Dermis blood vessel endothelial cell (primary cell): ENCODE results near the gene GLYAT. TPM values are rescaled to one million over a fixed set of nuclear protein-coding genes. Genes with fewer than 3 reads are reported as not detected.
"Not testable (repeated sequence)": the region's sequence is repeated elsewhere in the genome, so short reads cannot be mapped to it uniquely, and the experiment has no call there.

ENCODE experiments used
- DNase-seq: peaks from one replicate; pipeline ENCODE4 v3.0.0; 2010
- total RNA-seq: library from RNA; depleted of rRNA; stranded (reverse); fragments of >200 nt; gene quantifications from 2 replicates; pipeline ENCODE4 v1.2.3, GENCODE V29; 2014

The GLYAT gene
- total RNA-seq, 1 donor from 2014 or later: under 0.01 TPM

DNA sequence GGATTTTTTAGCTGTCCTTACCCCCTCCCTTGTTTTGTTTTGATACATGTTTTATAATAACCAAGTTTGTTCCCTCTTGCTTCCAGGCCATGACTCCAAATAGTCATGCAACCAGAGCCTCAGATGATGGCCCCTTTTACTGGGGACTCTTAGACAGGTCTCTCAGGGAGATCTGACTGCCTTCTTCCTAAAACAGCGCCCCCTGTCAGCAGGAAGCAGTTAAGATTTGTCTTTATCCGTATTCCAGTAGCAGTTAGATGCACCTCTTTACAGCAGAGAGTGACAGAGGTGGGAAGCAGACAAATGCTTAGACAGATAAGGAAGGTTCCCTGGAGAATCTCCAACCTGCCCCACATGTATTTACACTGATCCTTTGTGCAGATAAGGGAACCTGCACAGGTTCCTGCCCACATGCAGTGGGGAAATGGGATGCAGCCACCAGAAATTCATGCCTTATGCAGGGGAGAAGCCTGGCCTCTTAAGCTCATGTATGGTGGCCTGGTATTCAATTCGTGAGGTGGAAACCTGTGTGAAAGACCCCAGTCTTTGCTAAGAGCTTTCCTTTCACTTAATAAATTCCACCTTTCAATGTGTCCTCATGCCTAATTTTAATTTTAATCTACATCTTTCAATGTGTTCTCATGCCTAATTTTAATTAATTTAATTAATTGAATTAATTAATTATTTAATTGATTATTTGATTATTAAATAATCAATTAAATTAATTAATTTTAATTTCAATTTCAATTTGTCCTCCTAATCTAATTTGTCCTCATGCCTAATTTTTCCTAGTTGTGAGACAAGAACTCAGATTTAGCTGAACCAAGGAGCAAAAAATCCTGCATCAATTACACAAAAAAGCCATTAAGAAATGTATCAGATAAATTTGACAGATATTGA is 11.5 kb upstream of the GLYAT start:
- DNase-seq: no peak

GRCh38 chr11:58742140-58742539 is 10.4 kb upstream of the GLYAT start:
- DNase-seq: no peak

DNA sequence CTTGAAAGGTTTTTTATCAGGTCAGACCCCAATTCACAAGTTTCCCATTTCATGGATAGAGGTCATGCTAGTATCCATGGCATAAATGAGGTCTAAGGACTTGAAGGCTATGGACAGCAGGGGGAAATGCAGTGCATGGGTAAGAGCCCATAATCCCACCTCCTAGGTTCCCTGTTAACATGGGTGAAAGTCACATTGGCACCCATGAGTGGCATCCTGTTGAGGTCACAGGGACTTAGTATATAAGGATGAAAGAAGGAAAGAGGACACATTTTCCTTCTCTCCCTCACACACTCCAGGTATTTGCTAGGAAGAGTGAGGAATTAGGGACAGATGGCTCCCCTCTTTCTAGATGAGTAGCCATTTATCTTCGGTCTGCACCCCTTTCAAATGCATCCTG is 9.4 kb upstream of the GLYAT start:
- no peak for DNase-seq

GRCh38 chr11:58740447-58740846 is 8.7 kb upstream of the GLYAT start:
- no peak for DNase-seq

GRCh38 chr11:58739725-58740430 is 8.1 kb upstream of the GLYAT start:
- no peak for DNase-seq

GRCh38 chr11:58734681-58735490 is 3.1 kb upstream of the GLYAT start:
- no peak for DNase-seq

DNA sequence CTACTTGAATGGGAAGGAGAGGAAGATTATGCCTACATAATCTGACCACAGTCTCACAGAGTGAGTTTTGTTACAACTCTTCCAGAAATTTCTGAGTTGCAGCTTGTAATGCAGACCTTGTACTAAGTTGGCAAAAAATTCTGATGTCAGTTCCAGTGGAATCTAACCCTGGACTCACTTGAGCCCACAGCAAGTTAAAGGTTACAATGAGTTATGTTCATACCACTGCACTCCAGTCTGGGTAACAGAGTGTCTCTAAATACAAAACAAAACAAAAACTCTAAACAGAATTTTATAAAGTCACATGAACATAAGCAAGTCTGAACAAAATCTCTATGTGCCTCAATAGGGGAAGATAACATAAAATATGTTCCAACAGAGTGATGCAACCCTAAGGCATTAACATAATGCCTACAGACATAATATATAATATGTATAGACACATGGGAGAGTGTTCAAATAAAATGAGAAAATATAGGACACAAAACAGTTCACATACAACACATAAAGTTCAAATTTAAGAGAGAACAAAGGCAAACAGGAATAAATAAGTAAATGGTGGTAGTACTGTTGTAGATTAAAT is 1.1 kb downstream of the GLYAT start:
- DNase-seq: no peak

DNA sequence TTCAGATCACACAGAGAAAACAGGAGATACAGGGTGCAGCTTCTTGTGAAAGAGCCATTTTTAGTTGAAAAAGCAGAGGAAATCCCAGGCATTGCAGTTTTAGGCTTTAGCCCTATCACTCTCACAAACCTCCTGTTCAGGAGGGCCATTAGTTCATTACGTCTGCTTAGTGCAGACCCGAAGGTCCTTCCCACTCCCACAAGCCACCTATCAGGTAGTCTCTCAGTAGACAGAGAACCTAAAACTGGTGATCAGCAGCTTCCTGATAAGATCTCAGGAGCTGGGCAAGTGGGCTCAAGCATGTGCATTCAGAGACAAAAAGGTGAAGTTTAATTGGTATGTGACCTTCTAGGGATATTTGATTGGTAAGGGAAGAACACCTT is 4.3 kb downstream of the GLYAT start:
- DNase-seq: no peak

DNA sequence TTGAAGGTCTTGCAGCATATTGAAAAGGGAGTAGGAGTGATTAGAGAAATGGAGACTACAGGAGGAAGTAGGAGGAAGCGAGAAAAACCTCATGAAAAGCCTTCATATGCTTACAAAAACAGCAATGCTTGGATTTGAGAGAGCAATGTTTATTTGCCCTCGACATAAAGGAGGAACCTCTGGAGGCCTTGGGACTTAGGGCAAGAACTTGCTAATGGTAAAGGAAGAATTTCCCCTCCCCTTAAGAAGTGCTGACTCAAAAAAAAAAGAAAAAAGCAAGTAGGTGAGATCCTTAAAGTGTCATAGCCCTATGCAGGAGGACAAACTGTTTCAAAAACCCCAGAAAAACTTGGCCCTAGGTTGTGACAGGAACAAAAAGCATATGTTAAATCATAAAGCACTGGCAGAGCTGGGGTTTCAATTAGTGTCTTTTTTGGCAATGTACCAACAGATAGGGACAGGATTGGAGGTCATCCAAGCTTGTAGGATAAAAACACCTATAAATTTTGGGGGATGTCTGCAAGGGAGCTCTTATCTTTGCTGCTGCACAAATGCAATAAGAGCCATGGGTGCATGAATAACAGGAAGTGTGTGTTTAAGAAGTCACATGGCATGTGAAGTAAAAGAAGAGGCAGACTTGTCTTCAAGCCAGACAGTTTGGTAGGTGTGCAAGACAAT is 4.9 kb downstream of the GLYAT start:
- no peak for DNase-seq

- DNase-seq: no peak
Measured at GRCh38 chr11:58719406-58720117, 12.2 kb downstream of the GLYAT start.

DNA sequence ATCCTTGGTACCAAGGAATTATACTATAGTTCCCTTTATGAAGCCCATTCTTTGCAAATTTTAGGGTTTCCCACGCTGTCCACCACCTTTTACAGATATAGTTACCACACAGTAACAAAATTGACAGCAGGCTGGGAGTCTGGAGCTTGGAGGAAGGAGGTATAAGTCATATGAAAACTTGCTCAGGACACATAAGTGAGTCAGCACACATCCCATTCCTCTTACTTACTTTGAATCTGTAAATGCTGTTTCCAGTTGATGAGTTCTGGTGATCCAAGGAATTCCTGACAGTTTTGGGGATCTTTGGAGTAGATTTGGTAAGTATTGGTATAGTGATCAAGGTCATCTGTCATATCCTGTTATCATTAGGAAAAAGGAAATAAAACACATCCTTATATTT is 19.2 kb downstream of the GLYAT start:
- DNase-seq: no peak

DNA sequence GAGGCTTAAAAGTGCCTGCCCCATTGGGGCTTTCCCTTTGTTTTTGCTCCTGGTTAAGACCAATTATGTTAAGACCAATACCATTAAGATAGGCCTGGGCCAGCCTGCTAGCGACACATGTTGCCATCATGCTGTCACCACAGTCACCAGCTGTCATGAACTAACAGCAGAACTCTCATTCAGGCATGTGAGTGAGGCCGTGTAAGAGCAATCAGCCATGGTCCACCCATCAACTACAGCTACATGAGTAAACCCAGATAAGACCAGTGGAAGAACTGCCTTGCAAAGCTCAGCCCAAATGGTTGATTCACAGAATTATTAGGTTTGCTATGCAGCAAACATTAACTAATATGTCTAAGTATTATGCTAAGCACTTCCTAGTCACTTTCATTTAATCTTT is 19.9 kb downstream of the GLYAT start:
- no peak for DNase-seq

DNA sequence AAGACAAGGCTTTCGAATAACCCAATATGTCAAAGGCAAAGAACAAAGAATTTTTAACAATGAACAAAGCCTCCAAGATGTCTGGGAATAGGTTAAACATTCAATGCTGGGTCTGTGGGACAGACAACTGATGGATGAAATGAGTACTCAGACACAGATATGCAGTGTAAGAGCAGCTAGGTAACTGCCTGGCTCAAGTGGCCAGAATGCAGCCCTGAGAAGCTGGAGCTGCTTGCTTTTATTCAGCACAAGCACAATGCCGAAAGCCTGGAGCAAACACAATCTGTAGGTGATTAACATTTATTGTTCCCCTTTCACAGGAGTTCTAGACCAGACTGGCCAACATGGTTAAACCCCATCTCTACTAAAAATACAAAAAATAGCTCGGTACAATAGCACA is 24.0 kb downstream of the GLYAT start:
- no peak for DNase-seq

DNA sequence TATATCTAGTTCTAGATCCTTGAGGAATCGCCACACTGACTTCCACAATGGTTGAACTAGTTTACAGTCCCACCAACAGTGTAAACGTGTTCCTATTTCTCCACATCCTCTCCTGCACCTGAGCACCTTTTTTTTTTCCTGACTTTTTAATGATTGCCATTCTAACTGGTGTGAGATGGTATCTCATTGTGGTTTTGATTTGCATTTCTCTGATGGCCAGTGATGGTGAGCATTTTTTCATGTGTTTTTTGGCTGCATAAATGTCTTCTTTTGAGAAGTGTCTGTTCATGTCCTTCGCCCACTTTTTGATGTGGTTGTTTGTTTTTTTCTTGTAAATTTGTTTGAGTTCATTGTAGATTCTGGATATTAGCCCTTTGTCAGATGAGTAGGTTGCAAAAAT is 34.9 kb downstream of the GLYAT start:
- not testable (repeated sequence) for DNase-seq

DNA sequence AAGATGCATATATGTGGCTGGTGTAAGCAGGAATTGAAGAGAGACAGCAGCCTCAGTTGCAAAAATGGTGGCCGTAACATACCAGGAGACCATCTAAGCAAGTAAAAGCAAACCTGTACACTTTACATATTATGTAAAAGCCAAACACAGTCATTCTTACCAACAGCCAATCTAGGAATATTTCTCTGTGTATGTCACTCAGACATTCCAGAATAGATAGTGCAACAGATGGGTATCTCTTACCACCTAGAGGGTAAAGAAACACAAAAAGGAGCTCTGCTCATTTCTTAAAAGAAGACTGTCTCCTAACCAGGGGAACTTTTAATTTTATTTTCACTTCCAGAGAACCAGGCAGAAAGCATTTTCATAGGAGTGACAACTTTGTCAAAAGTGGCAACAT is 38.7 kb downstream of the GLYAT start:
- no peak for DNase-seq

GRCh38 chr11:58691675-58692074 is 40.1 kb downstream of the GLYAT start:
- no peak for DNase-seq

DNA sequence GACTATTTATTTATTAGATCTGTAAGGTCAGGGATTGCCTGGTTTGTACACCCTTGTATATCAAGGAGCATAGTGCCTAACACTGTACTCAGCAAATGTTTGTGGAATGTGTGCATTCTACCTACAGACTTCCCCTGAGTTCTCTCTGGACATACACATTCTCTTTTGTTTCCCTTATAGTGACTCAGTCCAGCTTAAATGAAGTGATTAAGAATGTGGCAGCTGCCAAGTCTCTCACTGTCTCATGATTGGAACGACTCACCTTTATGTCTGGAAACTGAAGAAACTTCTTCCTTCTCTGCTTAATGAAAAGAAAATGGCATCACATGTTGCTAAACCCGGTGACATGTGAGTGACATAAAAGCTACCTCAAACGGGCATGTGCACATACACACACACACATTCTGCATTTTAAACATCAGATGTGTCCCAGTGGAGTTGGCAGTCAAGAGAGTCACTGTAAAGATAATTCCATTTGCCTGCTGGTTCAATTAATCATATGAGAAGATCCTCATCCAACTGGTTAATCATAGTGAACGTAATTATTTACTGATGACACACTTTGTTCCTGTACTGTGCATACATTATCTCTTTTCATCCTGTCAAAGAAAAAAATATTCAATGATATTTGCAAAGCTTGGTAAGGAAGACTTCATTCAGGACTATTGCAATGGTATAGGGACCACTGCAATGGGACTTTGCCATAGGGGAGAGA is 42.8 kb downstream of the GLYAT start:
- DNase-seq: no peak

DNA sequence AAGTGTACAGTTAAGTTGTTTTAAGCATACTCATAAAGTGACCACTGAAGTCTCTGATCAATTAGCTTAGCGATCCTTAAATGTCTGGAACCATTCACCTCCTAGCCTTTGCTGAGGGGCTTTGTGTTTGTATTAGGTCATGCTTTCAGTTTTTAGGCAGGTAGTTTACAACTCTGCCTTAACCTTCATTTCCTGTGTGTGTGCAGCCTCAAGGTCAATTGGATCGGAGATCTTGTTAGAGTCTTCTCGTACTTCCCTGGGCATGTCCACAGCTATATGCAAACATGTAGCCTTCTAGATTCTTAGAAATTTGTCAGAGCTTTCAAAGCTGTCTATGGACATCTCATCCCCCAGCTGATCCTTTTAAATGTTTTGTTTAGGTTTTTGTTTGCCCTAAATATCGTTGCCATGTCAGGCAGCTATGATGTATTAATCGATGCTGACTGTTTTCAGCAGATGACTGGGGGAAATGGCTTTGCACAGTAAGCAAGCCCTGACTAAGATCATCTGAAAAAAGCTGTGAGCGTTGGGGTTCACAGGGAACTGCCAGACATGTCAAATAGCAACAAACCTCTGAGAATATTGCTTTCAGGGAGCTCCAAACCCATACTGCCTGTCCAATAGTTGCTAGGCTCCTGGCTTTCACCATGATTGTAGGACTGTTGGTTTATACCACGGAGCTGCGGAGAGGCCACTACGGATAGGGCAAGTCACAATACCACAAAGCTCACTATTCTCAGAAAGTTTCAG is 45.6 kb downstream of the GLYAT start:
- no peak for DNase-seq

DNA sequence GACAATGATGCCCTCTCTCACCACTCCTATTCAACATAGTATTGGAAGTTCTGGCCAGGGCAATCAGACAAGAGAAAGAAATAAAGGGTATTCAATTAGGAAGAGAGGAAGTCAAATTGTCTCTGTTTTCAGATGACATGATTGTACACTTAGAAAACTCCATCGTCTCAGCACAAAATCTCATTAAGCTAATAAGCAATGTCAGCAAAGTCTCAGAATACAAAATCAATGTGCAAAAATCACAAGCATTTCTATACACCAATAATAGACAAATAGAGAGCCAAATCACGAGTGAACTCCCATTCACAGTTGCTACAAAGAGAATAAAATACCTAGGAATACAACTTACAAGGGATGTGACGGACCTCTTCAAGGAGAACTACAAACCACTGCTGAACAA is 49.1 kb downstream of the GLYAT start:
- DNase-seq: not testable (repeated sequence)

DNA sequence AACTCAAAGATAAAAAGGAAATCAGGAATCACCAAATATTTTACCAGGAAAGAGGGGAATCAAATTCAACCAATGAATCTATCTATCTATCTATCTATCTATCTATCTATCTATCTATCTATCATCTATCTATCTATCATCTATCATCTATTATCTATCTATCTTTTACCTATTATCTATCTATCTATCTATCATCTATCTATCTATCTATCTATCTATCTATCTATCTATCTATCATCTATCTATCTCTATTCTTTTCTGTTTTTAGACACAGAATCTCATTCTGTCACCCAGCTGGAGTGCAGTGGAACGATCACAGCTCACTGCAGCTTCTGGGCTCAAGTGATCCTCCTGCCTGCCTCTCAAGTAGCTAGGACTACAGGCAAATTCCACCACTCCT is 54.2 kb downstream of the GLYAT start:
- not testable (repeated sequence) for DNase-seq
